Stimulated activated CD8-positive, alpha-beta memory T cell treated with anti-CD3 and anti-CD28 coated beads, Interleukin-12 subunit alpha, Interleukin-12 subunit beta, amount 100 ng/mL, for 24 hours (primary cell): Measurements from ENCODE around the gene RRAD.
"Not testable (repeated sequence)": the region's sequence is repeated elsewhere in the genome, so short reads cannot be mapped to it uniquely, and the experiment has no call there.

ENCODE experiments used
- DNase-seq: peaks from one replicate; pipeline ENCODE4 v3.0.0-alpha.2; 2020; ENCODE audit errors: extremely low read depth

Gene RRAD

GRCh38 chr16:66900721-66901441 lies 24.5 kb downstream of the RRAD start:
- DNase-seq = no peak

- DNase-seq = no peak
Observed at GRCh38 chr16:66899945-66900710, 25.2 kb downstream of the RRAD start.

DNA sequence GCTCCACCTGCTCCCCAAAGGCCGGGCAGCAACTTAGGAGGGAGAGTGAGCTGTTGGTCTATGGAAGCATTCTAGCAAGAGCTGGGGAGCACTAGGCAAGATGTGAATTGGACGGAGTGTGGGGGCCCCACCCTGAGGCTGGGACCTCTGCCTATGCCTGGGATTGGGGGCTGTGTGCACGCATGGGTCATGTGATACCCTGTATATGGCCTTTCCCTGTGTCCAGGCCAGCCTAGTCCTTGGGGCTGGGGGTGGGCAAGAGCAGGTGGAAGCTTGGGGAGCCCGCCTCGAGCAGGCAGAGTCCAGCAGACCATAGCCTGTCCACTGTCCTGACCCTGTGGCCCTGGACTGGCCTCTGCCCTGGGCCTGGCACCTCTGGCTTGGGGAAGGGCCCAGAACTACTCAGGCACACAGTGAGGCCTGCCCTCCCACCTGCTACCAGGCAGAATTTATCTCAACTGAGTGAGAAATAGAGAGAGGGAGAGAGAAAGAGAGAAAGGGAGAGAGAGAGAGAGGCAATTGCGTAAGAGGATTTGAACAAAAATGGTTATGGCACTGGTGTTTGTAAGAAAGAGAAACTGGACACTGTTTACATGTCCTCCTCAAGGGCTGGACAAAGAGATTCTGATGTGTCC lies 25.9 kb downstream of the RRAD start:
- no peak for DNase-seq

DNA sequence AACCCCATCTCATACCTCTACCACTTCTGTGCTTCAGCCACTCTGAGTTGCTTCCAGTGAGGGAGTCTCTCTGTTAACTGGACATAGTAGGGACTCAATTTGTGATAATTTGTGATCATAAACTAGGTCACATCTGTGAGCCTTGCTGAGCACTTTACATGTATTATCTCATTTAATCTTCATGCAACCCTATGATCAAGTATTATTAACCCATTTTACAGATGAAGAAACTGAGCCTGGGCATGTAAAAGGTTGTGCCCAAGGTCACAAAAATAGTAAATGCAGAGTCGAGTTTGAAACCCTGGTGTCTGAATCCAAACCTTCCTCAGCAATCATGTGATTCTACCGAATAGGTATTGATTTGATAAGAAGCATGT lies 26.4 kb downstream of the RRAD start:
- DNase-seq = no peak

DNA sequence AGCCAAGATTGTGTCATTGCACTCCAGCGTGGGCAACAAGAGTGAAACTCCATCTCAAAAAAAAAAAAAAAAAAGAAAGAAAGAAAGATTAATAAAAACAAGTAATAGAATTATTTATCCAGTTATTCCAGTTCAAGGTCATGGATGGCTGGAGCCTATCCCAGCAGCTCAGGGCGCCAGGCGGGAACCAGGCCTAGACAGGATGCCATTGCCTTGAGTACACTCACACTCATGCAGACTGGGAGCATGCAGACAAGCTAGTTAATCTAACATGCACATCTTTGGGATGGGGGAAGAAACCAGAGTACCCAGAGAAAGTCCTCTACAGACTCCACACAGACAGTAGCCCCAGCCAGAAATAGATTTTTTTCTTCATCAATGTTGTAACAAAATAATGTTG lies 27.1 kb downstream of the RRAD start:
- DNase-seq = no peak

- not testable (repeated sequence) for DNase-seq
Observed at GRCh38 chr16:66896682-66897081, 28.7 kb downstream of the RRAD start.

DNA sequence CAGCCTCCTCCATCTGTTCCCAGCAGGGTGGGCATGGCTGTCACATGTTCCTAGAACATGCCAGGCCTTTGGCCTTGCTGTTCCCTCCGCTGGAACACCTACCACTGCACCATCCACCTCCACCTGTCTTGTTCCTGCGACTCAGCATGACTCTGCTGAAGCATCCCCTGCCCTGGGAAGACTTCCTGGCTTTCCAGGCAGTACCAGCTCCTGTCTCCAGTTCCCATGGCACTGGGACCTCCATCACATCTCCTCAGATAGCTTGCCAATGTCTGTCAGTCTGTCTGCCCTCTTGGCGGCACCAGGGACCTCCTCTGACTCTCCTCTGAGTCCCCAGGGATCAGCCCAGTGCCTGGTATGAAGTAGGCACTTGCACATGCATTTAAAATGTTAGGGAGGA lies 29.3 kb downstream of the RRAD start:
- DNase-seq = no peak

GRCh38 chr16:66895689-66895979 lies 29.7 kb downstream of the RRAD start:
- no peak for DNase-seq

GRCh38 chr16:66894948-66895688 lies 30.2 kb downstream of the RRAD start:
- no peak for DNase-seq

DNA sequence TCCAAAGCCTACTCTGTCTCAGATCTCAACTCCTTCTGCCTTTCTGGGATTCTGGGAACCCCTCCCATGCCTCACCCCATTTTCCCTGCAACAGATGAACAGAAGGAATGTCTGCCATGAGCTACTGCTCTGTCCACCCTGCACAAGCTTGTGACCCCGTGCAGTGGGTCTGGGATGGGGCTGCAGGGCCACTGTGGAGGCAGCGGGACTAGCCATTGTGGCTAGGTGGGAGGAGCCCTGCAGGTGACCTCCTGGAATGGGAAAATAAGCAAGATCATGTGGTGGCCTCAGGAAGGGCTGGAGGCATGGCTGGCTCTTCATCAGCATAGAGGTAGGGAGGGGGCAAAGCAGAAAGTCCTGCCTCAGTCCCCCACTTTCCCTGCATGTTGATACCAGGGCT lies 31.3 kb downstream of the RRAD start:
- DNase-seq = no peak

DNA sequence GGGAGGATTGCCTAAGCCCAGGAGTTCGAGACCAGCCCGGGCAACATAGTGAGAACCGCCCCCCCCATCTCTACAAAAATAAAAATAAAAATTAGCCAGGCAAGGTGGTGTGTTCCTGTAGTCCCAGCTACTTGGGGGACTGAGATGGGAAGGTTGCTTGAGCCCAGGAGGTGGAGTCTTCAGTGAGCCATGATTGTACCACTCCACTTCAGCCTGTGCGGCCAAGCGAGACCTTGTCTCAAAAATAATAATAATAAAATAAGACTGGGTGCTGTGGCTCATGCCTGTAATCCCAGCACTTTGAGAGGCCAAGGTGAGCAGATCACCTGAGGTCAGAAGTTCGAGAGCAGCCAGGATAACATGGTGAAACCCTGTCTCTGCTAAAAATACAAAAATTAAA lies 33.5 kb downstream of the RRAD start:
- DNase-seq = no peak

- DNase-seq = no peak
Observed at GRCh38 chr16:66891360-66891759, 34.0 kb downstream of the RRAD start.

GRCh38 chr16:66890799-66891198 lies 34.5 kb downstream of the RRAD start:
- DNase-seq = no peak

GRCh38 chr16:66889622-66890021 lies 35.7 kb downstream of the RRAD start:
- DNase-seq = no peak

DNA sequence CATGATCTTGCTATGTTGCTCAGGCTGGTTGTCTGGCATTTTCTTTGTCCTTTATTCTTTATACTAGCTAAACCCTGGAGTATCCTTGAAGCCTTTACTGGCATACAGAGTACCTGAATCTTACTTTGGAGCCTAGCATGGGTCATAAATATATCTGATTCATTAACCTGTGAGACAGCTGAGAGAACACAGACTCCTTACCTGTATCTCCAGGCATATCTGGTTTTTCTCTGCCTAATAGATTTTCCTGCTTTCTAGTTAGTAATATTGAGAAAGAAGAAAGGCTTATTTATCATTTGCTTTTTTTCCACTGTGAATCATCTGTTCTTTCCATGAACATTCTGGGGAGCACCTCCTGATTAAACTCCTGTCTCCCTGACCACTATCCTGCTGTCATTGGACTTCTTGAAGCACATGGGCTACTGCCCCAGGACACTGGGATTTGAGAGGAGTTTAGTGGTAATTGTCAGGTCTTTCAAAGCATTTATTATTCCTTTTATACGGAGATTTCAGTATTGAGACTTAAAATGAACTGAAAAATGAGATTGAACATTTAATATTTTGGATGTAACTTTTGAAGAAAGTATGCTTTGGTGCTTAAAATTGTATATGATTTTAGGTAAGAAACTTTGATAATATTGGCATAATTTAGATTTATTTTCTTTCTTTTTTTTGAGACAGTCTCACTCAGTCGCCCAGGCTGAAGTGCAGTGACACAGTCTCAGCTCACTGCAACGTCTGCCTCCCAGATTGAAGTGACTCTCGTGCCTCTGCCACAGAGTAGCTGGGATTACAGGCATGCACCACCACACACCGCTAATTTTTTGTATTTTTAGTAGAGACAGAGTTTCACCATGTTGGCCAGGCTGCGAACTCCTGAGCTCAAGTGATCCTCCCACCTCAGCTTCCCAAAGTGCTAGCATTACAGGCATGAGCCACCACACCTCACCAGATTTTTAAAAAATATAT lies 36.4 kb downstream of the RRAD start:
- no peak for DNase-seq

DNA sequence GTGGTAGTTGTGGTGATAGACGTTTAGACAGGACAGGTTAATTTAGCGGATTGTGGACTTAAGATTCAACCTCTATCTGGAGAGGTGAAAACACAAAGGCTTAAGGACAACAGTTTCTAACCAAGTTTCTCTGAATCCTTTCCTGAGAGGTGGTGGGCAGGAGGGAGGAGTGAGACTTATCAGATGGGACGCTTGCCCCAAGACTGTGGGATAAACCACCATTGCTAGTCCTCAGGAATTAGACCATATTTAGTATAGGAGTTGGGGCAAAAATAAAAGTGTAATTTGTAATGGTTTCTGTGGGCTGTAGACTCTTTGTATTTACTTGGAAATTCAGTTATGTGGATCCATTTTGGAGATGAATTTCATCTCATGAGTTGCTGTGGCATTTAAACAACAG lies 38.4 kb downstream of the RRAD start:
- no peak for DNase-seq

DNA sequence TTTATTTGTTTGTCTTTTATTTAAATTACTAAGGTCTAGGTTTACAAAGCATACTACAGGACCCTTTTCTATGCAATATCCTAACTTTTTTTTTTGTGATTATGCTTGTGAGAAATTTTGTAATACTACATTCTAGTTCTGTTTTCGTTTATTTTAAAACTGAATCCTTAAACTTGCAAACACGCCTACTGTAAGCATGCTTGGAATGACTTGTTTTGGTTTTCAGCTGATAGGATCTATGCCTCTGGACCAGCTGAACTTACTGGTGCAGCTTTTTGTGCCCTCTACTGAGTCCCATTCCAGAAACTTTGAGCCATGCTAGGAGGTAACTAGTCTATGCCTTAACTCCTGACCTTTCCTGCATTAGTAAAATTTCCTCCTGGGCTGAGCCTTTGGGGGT lies 39.0 kb downstream of the RRAD start:
- no peak for DNase-seq

GRCh38 chr16:66885491-66885890 lies 39.8 kb downstream of the RRAD start:
- DNase-seq = no peak

DNA sequence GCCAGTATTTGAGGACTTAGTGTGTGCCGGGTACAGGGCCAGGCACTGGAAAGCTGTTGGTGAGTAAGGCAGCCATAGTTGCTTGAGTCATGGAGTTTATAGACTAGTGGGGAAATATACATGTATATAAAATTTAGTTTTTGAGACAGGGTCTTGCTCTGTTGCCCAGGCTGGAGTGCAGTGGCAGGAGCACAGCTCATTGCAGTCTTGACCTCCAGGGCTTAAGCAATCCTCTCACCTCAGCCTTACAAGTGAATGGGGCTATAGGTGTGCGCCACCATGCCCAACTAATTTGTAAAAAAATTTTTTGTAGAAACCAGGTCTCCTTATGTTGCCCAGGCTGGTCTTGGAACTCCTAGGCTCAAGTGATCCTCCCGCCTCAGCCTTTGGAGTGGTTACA lies 42.6 kb downstream of the RRAD start:
- no peak for DNase-seq

- DNase-seq = no peak
Observed at GRCh38 chr16:66881964-66882508, 43.3 kb downstream of the RRAD start.

GRCh38 chr16:66881560-66881959 lies 43.8 kb downstream of the RRAD start:
- DNase-seq = no peak
